Parathyroid adenoma (tissue), 2 donors: ENCODE data around the gene RFLNA.

Source experiments
- H2AFZ ChIP-seq: fragments of 300-600 bp; sonication (generic); one replicate; pipeline ENCODE4 v1.7.0; 2017; ENCODE audit warnings: antibody characterized with exemption, mild to moderate bottlenecking
- H3K27ac ChIP-seq: fragments of 300-600 bp; sonication (generic); one replicate; pipeline ENCODE4 v1.7.0; 2017
- H3K27me3 ChIP-seq: fragments of 300-600 bp; sonication (generic); one replicate; pipeline ENCODE4 v1.7.0; 2017; ENCODE audit warnings: low read length; ENCODE audit not compliant: control insufficient read depth, insufficient read depth
- H3K36me3 ChIP-seq: fragments of 300-600 bp; sonication (generic); one replicate; pipeline ENCODE4 v1.7.0; 2017; ENCODE audit warnings: low read length; ENCODE audit not compliant: control insufficient read depth, insufficient read depth
- H3K4me1 ChIP-seq: fragments of 300-600 bp; sonication (generic); one replicate; pipeline ENCODE4 v1.7.0; 2017; ENCODE audit warnings: control low read depth
- H3K4me2 ChIP-seq: fragments of 300-600 bp; sonication (generic); one replicate; pipeline ENCODE4 v1.7.0; 2017; ENCODE audit warnings: low read length
- H3K4me3 ChIP-seq: fragments of 300-600 bp; sonication (generic); one replicate; pipeline ENCODE4 v1.7.0; 2017; ENCODE audit warnings: low read depth, low read length
- H3K79me2 ChIP-seq: fragments of 300-600 bp; sonication (generic); one replicate; pipeline ENCODE4 v1.7.0; 2017; ENCODE audit warnings: control low read depth
- H3K9ac ChIP-seq: fragments of 300-600 bp; sonication (generic); one replicate; pipeline ENCODE4 v1.7.0; 2017; ENCODE audit warnings: mild to moderate bottlenecking
- H3K9me3 ChIP-seq: fragments of 300-600 bp; sonication (generic); one replicate; pipeline ENCODE4 v1.7.0; 2017; ENCODE audit warnings: low read length; ENCODE audit not compliant: control insufficient read depth
- CTCF ChIP-seq: fragments of 300-600 bp; sonication (generic); IDR thresholded peaks from one replicate; pipeline ENCODE4 v1.7.0; 2017; ENCODE audit warnings: antibody characterized with exemption, mild to moderate bottlenecking
- donor health status: primary hyperparathyroidism.

Gene RFLNA

GRCh38 chr12:124264089-124264795, 30.7 kb upstream of the RFLNA start:
- Histone ChIP-seq H3K36me3 (no peaks in the 10 kb centered on the region), H3K9ac (no peak overlapping the region), H3K4me2 (no peak overlapping the region), H3K27ac (no peak overlapping the region), H3K9me3 (no peaks in the 10 kb centered on the region), H3K4me1 (no peaks in the 10 kb centered on the region), H3K4me3 (no peak overlapping the region), H2AFZ (no peak overlapping the region), H3K79me2 (no peaks in the 10 kb centered on the region), H3K27me3 (no peaks in the 10 kb centered on the region)
- no peak for TF ChIP-seq CTCF

- no peak overlapping the region for H3K4me2 ChIP-seq
- no peak overlapping the region for H3K27ac ChIP-seq
- no peaks in the 10 kb centered on the region for H3K9me3 ChIP-seq
- no peak for TF ChIP-seq CTCF
- no peaks in the 10 kb centered on the region for H3K4me1 ChIP-seq
- no peaks in the 10 kb centered on the region for H3K27me3 ChIP-seq
- no peaks in the 10 kb centered on the region for H3K36me3 ChIP-seq
- H2AFZ ChIP-seq, result no peak overlapping the region
- no peak overlapping the region for H3K9ac ChIP-seq
- no peaks in the 10 kb centered on the region for H3K79me2 ChIP-seq
- no peak overlapping the region for H3K4me3 ChIP-seq
Observed at GRCh38 chr12:124264879-124265278, 30.0 kb upstream of the RFLNA start.

GRCh38 chr12:124267205-124267778, 27.6 kb upstream of the RFLNA start:
- Histone ChIP-seq H3K36me3 (no peaks in the 10 kb centered on the region), H3K79me2 (no peaks in the 10 kb centered on the region), H3K4me3 (no peak overlapping the region), H3K27me3 (no peaks in the 10 kb centered on the region), H3K4me2 (no peak overlapping the region), H3K4me1 (no peaks in the 10 kb centered on the region), H3K27ac (no peak overlapping the region), H3K9ac (no peak overlapping the region), H2AFZ (no peak overlapping the region), H3K9me3 (no peaks in the 10 kb centered on the region)
- TF ChIP-seq CTCF, result no peak

- Histone ChIP-seq H3K4me3 (no peak overlapping the region), H3K9me3 (no peaks in the 10 kb centered on the region), H3K4me1 (no peaks in the 10 kb centered on the region), H3K79me2 (no peaks in the 10 kb centered on the region), H3K27me3 (no peaks in the 10 kb centered on the region), H3K9ac (no peak overlapping the region), H2AFZ (no peak overlapping the region), H3K4me2 (no peak overlapping the region), H3K27ac (no peak overlapping the region), H3K36me3 (no peaks in the 10 kb centered on the region)
- TF ChIP-seq CTCF, result no peak
Observed at GRCh38 chr12:124270671-124271070, 24.2 kb upstream of the RFLNA start.

- no peak overlapping the region for H2AFZ ChIP-seq
- no peak overlapping the region for H3K4me3 ChIP-seq
- no peak for TF ChIP-seq CTCF
- no peaks in the 10 kb centered on the region for H3K27me3 ChIP-seq
- no peak overlapping the region for H3K4me2 ChIP-seq
- H3K4me1 ChIP-seq, result no peaks in the 10 kb centered on the region
- H3K79me2 ChIP-seq, result no peaks in the 10 kb centered on the region
- no peaks in the 10 kb centered on the region for H3K9me3 ChIP-seq
- no peak overlapping the region for H3K9ac ChIP-seq
- H3K27ac ChIP-seq, result no peak overlapping the region
- no peaks in the 10 kb centered on the region for H3K36me3 ChIP-seq
Observed at GRCh38 chr12:124273630-124274029, 21.3 kb upstream of the RFLNA start.
